CD4-positive, alpha-beta T cell (primary cell): ENCODE measurements around the gene GRIK5. TPM values are rescaled to one million over a fixed set of nuclear protein-coding genes. Genes with fewer than 3 reads are reported as not detected.
"Not testable (repeated sequence)": the region's sequence is repeated elsewhere in the genome, so short reads cannot be mapped to it uniquely, and the experiment has no call there.

Experiments used
- ATAC-seq: fragments of 200-7000 bp; cut with Tn5 transposase; one replicate; pipeline ENCODE4 v1.10.0; 2022; ENCODE audit warnings: mild to moderate bottlenecking; ENCODE audit not compliant: poor library complexity
- CTCF ChIA-PET: fragments of 350-600 bp; sonication (Branson Sonifier 250); formaldehyde crosslinking; loops from one replicate; lab custom pipeline; 2021; ENCODE audit warnings: antibody characterized with exemption, inconsistent platforms; lab: Charles Lee
- POLR2A ChIA-PET: fragments of 350-600 bp; sonication (Branson Sonifier 250); formaldehyde crosslinking; loops from one replicate; lab custom pipeline; 2021; ENCODE audit warnings: antibody characterized with exemption, inconsistent platforms; lab: Charles Lee
- DNase-seq, 14 experiments: peaks; one replicate each; pipeline ENCODE4 v3.0.0-alpha.2; 2013 to 2020; ENCODE audit warnings: mixed read lengths in 2 of 14
- H3K27ac ChIP-seq, 2 donors: one replicate each; pipeline versions ENCODE4 v1.5.1 to v1.7.0; 2013; ENCODE audit warnings: low read length in 2 of 2, low read depth in 1 of 2, mild to moderate bottlenecking in 1 of 2
- H3K27me3 ChIP-seq, 2 experiments: 1 replicate in 1 of 2; 2 replicates in 1 of 2; pipeline versions ENCODE4 v1.6.1 to v1.7.0; 2013; ENCODE audit warnings: low read length in 2 of 2, control low read depth in 1 of 2, mild to moderate bottlenecking in 1 of 2, moderate library complexity in 1 of 2; ENCODE audit not compliant: insufficient read depth in 2 of 2, control insufficient read depth in 1 of 2
- H3K36me3 ChIP-seq: one replicate; pipeline ENCODE4 v1.6.1; 2013; ENCODE audit warnings: low read length, control low read depth; ENCODE audit not compliant: insufficient read depth
- H3K4me1 ChIP-seq: one replicate; pipeline ENCODE4 v1.6.1; 2013; ENCODE audit warnings: low read length, control low read depth; ENCODE audit not compliant: insufficient read depth
- H3K4me3 ChIP-seq: one replicate; pipeline ENCODE4 v1.5.1; 2013; ENCODE audit warnings: mild to moderate bottlenecking, low read length, moderate library complexity
- H3K9me3 ChIP-seq, 2 experiments: 1 replicate in 1 of 2; 2 replicates in 1 of 2; pipeline versions ENCODE4 v1.6.1 to v1.7.0; 2013; ENCODE audit warnings: low read length in 2 of 2, mild to moderate bottlenecking in 2 of 2, control low read depth in 1 of 2, moderate library complexity in 1 of 2; ENCODE audit not compliant: control insufficient read depth in 1 of 2, insufficient read depth in 1 of 2
- H3K27ac Mint-ChIP-seq: one replicate; pipeline ENCODE4 v1.8.0; 2020; ENCODE audit warnings: mixed read lengths
- H3K27me3 Mint-ChIP-seq: one replicate; pipeline ENCODE4 v1.8.0; 2021; ENCODE audit warnings: mixed read lengths
- H3K36me3 Mint-ChIP-seq: one replicate; pipeline ENCODE4 v1.8.0; 2021; ENCODE audit warnings: low read depth, mixed read lengths
- H3K4me1 Mint-ChIP-seq: one replicate; pipeline ENCODE4 v1.8.0; 2021; ENCODE audit warnings: low read depth, mixed read lengths
- H3K4me3 Mint-ChIP-seq: one replicate; pipeline ENCODE4 v1.8.0; 2020; ENCODE audit warnings: mild to moderate bottlenecking, mixed read lengths
- H3K9me3 Mint-ChIP-seq: one replicate; pipeline ENCODE4 v1.8.0; 2020; ENCODE audit warnings: mixed read lengths
- intact Hi-C, 2 experiments: fragments of 100-400 bp; cut with DNase I in 1 of 2; cut with micrococcal nuclease in 1 of 2; formaldehyde crosslinking; loops; one replicate each; pipeline versions ENCODE4 v1.15.1 to v1.9.0; 2023 to 2025; cut with DNase I, micrococcal nuclease
- total RNA-seq, 174 experiments: library from RNA in 2 of 174; stranded (reverse) in 2 of 174; gene quantifications; one replicate each; pipeline ENCODE4 v1.2.3 and lab custom pipeline; 2021 to 2026
- TF ChIP-seq, protein P1 (sequence below): fragments of 200-600 bp; IDR thresholded peaks from one replicate; pipeline ENCODE4 v1.8.0; 2022; ENCODE audit warnings: antibody characterized with exemption, mild to moderate bottlenecking

Gene GRIK5
- total RNA-seq, 2 experiments from 2014 or later = 0.66 to 0.75 TPM

DNA sequence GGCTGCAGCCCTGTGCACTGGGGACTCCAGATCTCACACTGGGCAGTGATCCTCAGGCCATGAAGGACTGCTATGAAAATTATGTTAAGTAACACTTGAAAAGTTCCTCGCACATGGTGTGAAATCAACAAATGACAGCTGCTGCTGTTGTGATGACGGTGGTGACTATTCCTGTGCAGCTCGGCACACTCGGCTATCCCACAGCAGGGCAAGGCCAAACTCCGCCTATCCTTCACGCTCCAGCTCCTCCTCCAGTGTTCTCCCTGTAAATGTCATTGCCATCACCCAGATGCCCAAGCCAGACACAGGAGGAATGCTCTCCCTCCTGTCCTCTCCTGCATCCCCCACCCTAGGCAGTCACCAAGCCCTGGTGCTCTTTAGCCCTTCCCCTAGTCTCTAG is 31.3 kb downstream of the GRIK5 start:
- DNase-seq (no peak), ATAC-seq (no peak)
- CTCF ChIA-PET = no interaction called here
- POLR2A ChIA-PET = no interaction called here
- TF ChIP-seq, protein P1, sequence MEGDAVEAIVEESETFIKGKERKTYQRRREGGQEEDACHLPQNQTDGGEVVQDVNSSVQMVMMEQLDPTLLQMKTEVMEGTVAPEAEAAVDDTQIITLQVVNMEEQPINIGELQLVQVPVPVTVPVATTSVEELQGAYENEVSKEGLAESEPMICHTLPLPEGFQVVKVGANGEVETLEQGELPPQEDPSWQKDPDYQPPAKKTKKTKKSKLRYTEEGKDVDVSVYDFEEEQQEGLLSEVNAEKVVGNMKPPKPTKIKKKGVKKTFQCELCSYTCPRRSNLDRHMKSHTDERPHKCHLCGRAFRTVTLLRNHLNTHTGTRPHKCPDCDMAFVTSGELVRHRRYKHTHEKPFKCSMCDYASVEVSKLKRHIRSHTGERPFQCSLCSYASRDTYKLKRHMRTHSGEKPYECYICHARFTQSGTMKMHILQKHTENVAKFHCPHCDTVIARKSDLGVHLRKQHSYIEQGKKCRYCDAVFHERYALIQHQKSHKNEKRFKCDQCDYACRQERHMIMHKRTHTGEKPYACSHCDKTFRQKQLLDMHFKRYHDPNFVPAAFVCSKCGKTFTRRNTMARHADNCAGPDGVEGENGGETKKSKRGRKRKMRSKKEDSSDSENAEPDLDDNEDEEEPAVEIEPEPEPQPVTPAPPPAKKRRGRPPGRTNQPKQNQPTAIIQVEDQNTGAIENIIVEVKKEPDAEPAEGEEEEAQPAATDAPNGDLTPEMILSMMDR = no peak
- Histone ChIP-seq H3K9me3 (no peaks in the 10 kb centered on the region), H3K4me1 (peaks cover 6% of the 10 kb centered on the region), H3K27me3 (peaks cover 0 to 2% of the 10 kb centered on the region in 2 experiments), H3K4me3 (no peak overlapping the region), H3K36me3 (no peaks in the 10 kb centered on the region), H3K27ac (no peak overlapping the region)
- intact Hi-C loops = no loop called here
- Mint-ChIP-seq H3K4me3 (no peak overlapping the region), H3K4me1 (no peaks in the 10 kb centered on the region), H3K27ac (no peak overlapping the region), H3K36me3 (no peaks in the 10 kb centered on the region), H3K9me3 (no peaks in the 10 kb centered on the region), H3K27me3 (peaks cover 5% of the 10 kb centered on the region)

- Mint-ChIP-seq H3K27ac (no peak overlapping the region), H3K9me3 (no peaks in the 10 kb centered on the region), H3K36me3 (no peaks in the 10 kb centered on the region), H3K27me3 (peaks cover 5% of the 10 kb centered on the region), H3K4me3 (no peak overlapping the region), H3K4me1 (no peaks in the 10 kb centered on the region)
- Histone ChIP-seq H3K36me3 (no peaks in the 10 kb centered on the region), H3K27me3 (peaks cover 0 to 2% of the 10 kb centered on the region in 2 experiments), H3K27ac (no peak overlapping the region), H3K4me1 (peaks cover 6% of the 10 kb centered on the region), H3K9me3 (no peaks in the 10 kb centered on the region), H3K4me3 (no peak overlapping the region)
- TF ChIP-seq, protein P1 = no peak
- ChIA-PET POLR2A (no interaction called here), CTCF (no interaction called here)
- DNase-seq (no peak), ATAC-seq (no peak)
- intact Hi-C loops = no loop called here
These were observed 32.4 kb downstream of the GRIK5 start for GRCh38 chr19:42037649-42038048.

- CTCF ChIA-PET = interaction anchor here (0.6 to 1.5 kb wide), 12 partner anchors 8 to 328 kb away, joined by 3 to 8 read pairs (median 4); partner anchors contain the start of genes RABAC1, RPS19 and ZNF574
- peaks cover 11% of the 10 kb centered on the region for H3K27me3 Mint-ChIP-seq
- not testable (repeated sequence) for H3K27ac ChIP-seq, H3K4me1 ChIP-seq, H3K36me3 Mint-ChIP-seq, H3K9me3 ChIP-seq, H3K27ac Mint-ChIP-seq, H3K4me3 ChIP-seq, H3K36me3 ChIP-seq, H3K4me1 Mint-ChIP-seq, H3K27me3 ChIP-seq, H3K4me3 Mint-ChIP-seq, H3K9me3 Mint-ChIP-seq
- intact Hi-C loops = loop anchor here in 1 of 2 experiments (5.0 kb wide), 1 partner anchor 178 kb away; no protein-coding TSS in a partner anchor
- POLR2A ChIA-PET = interaction anchor here (0.6 kb wide), 1 partner anchor 160 kb away, joined by 4 read pairs; no protein-coding TSS in a partner anchor
- TF ChIP-seq, protein P1 = peak; percentile 94
- peak; percentile 27 to 85 (median 52) for DNase-seq
- ATAC-seq = peak; percentile 80
These were observed 35.2 kb downstream of the GRIK5 start for GRCh38 chr19:42034640-42035391.
